HG03095 (cell line): ENCODE measurements around the gene DSP.

Experiments used
- ATAC-seq: cut with Tn5 transposase; IDR thresholded peaks from one replicate; pipeline ENCODE4 v1.9.1; 2021; ENCODE audit warnings: moderate library complexity; ENCODE audit not compliant: unreplicated experiment

Gene DSP

DNA sequence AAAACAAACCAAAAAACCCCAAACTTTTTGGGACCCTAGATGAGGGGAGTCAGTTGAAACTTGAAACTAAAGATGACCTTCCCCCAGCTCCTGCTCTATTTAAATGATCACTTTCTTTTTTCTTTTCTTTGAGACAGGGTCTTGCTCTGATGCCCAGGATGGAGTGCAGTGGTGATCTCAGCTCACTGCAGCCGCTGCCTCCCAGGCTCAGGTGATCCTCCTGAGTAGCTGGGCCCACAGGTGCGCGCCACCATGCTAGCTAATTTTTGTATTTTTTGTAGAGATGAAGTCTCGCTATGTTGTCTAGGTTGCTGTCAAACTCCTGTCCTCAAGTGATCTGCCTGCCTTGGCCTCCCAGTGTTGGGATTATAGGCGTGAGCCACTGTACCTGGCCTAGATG, 7.3 kb upstream of the DSP start:
- no peak for ATAC-seq

GRCh38 chr6:7535498-7535897, 6.0 kb upstream of the DSP start:
- no peak for ATAC-seq

DNA sequence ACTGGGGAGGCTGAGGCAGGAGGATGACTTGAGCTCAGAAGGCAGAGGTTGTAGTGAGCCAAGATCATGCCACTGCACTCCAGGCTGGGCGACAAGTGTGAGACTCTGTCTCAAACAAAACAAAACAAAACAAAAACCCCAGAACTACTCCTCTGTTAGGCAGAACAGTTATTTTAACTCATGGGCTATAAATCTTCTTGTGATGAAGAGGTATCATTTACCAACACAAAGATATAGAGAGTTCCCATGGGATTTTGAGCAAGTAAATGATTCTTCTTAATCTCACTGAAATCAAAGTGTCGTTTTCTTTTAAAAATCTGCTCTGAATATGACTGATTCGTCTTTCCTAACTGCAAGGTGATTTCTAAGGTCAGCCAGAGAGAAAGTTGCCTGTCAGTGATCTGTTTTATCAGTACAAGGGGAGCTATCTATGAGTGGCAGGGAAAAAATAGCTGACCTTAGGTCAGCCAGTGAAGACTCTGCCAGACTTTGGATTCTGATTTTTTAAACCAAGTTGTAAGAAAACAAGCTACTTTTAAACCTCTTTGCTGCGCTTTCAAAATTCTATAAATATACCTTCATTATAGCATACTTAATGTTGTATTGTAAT, 3.8 kb upstream of the DSP start:
- ATAC-seq: no peak

GRCh38 chr6:7538484-7538883, 3.0 kb upstream of the DSP start:
- ATAC-seq: no peak

GRCh38 chr6:7540595-7540994, 876 bp upstream of the DSP start:
- ATAC-seq: no peak

- no peak for ATAC-seq
Measured at GRCh38 chr6:7542065-7542873, 798 bp downstream of the DSP start.

DNA sequence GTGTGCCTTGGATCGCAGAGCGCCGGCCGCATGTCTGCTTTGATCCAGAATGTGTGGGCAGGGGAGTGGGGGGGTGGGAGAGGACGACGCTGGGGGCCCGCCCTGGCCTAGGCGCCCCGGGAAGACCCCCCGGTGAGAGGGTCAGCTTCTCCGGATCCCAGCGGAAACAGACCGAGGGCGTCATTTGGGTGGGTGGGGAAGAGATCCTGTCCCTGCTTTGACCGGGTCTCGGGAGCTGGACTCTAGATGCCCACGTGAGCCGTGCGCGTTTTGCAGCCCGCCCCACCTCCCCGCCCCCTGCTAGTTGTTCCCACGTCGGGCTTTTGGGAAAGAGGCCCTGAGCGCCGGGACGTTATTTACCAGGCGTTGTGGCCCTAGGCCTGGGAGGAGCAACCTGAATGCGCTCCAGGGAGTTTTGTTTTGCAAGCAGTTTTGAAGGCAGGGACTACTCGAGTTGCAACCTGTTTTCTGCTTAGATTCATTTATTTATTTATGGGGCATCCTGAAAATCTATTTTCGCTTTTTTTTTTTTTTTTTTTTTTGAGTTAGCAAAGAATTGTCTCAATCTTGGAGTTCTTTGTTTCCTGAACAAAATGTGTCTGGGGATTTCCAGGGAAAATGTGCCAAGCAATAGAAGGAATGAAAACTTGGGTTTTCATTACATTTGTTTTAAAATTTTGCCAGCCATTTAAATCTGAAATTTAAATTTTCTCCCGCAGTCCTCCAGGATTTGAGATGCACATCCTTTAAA, 1.6 kb downstream of the DSP start:
- no peak for ATAC-seq

GRCh38 chr6:7543789-7544424, 2.4 kb downstream of the DSP start:
- no peak for ATAC-seq

DNA sequence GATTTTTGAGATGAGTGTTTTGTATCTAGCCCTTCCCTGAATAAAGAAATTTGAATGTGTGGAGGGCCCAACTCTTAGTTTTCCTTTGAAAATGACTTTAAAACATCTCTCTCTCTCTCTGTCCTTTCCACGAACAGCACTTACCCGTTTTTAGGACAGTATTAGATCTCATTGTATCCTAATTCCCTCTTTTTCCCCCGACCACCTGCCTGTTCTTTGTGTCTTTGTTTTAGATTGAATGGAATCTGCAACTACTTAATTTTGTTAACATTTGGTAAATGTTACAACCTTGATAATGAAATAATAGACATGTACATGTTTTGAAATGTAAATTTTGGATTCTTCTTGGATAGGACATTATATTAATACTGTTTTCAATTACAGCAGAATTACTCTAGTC, 3.1 kb downstream of the DSP start:
- ATAC-seq: no peak

- no peak for ATAC-seq
Measured at GRCh38 chr6:7545316-7546019, 4.0 kb downstream of the DSP start.

- no peak for ATAC-seq
Measured at GRCh38 chr6:7546020-7546369, 4.5 kb downstream of the DSP start.

GRCh38 chr6:7546383-7546782, 4.9 kb downstream of the DSP start:
- no peak for ATAC-seq

- no peak for ATAC-seq
Measured at GRCh38 chr6:7546896-7547295, 5.4 kb downstream of the DSP start.

DNA sequence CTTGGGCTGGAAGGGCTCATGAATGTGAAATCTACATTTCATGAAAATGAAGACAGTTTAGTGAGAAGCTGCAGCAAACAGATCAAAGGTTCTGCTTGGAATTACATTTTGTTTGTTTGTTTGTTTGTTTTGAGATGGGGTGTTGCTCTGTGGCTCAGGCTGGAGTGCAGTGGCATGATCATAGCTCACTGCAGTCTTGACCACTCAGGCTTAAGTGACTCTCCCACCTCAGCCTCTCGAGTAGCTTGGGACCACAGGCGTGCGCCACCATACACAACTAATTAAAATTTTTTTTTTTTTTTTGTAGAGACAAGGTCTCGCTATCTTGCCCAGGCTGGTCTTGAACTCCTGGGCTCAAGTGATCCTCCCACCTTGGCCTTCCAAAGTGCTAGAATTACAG, 5.8 kb downstream of the DSP start:
- no peak for ATAC-seq

GRCh38 chr6:7550433-7550801, 8.9 kb downstream of the DSP start:
- ATAC-seq: no peak

DNA sequence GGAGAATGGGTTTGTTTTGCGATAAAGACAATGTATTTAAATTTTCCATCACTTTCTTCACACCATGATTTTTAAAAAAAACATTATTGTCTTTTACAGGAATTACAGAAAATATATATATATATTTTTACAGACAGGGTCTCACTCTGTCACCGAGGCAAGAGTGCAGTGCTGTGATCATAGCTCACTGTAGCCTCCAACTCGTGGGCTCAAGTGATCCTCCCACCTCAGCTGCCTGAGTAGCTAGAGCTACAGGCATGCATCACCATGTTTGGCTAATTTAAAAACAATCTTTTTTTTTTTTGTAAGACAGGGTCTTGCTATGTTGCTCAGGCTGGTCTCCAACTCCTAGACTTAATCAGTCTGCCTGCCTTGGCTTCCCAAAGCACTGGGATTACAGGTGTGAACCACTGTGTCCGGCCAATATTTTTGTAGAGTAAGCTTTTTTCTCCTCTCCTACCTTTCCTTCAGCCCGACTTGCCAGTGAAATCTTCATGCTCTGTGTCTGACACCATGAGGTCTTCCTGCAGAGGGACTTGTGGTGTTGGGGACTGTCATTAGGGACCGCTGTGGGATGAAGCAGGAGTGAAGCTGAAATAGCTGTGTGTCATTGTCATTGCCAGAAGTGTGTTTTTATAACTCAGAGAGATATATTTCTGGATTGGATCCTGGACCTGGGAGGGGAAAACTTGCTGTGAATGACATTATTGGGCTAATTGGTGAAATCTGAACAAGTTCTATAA, 13.2 kb downstream of the DSP start:
- ATAC-seq: no peak

DNA sequence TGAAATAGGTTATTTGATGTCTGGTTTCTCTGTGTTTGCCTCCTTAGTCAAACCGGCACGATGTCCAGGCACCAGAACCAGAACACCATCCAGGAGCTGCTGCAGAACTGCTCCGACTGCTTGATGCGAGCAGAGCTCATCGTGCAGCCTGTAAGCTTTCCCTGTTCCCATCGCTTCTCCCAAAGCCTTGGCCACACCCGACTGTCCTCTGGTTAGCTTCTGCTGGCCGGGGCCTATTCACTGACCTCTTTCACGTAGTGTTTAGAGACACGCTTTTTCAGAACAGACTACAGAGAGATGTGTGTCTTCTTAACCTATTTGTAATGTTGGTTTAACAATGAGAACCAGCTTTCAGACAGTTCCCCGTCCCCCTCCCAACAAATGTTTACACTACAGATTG, 14.2 kb downstream of the DSP start:
- ATAC-seq: no peak

DNA sequence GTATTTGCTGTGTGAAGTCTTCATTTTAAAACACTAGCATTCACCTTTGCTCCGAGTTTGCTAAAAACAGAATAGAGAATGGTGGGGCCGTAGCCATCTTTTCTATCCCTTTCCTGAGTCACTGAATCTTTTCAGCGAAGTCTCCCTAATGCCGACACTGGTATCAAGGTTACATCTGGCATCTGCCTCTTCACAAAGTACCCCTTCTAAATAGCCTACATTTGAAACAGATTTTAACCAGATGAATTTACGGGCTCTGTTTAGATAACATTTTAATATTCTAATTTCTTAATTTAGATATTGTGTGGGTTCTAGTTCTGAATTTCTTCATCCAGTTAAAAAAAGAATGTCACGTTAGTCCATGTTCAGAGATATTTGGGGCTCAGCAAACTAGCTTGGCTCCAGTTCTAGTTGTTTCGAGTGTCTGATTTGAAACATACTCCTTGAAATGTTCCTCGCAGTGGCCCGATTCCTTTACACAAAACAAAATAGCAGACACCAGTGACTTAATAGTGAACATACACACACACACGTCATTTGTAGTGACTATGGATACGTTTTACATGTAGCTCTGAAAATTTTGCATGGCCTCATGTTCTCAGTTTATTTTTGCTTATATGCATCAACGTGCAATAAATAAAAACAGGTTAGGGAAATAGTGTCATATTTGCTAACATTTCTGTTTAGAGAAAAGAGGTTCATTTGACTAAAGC, 15.1 kb downstream of the DSP start:
- no peak for ATAC-seq

- no peak for ATAC-seq
Measured at GRCh38 chr6:7557652-7558051, 16.2 kb downstream of the DSP start.

GRCh38 chr6:7558781-7559180, 17.3 kb downstream of the DSP start:
- ATAC-seq: no peak
